ENCODE measurements around the gene CPNE2.

The CPNE2 gene

GRCh38 chr16:57102888-57103851 lies 10.8 kb downstream of the CPNE2 start:
- no peak overlapping the region for H3K27ac ChIP-seq (replicated peaks; ENCODE audit: low read length)
- H3K4me3 ChIP-seq (ENCODE audit: low read length in 2 of 2), result no peak overlapping the region
- peak overlapping the region; percentile 53 for H3K23ac ChIP-seq (ENCODE audit: low read depth, low read length, poor library complexity)
- H2BK120ac ChIP-seq (ENCODE audit: low read depth, low read length), result no peak overlapping the region
- no peak overlapping the region for H2BK12ac ChIP-seq (ENCODE audit: low read length)
- H3K4me2 ChIP-seq (ENCODE audit: insufficient read depth, low read length, poor library complexity, severe bottlenecking), result no peak overlapping the region
- H2AFZ ChIP-seq (ENCODE audit: low read length), result no peak overlapping the region
- no CpG with 5 or more reads among the region's 16 CpGs for WGBS, 2 donors (ENCODE audit: extremely low coverage in 2 of 2, insufficient read length in 2 of 2, insufficient replicate concordance in 1 of 2)
- no peak overlapping the region for H2AK5ac ChIP-seq (ENCODE audit: low read depth, low read length)
- no peak overlapping the region for H3K4ac ChIP-seq (ENCODE audit: low read length)
- H3K27me3 ChIP-seq (ENCODE audit: control insufficient read depth in 3 of 3, insufficient read depth in 3 of 3, low read depth in 1 of 3, low read length in 3 of 3), result no peaks in the 10 kb centered on the region
- H3K9ac ChIP-seq (ENCODE audit: low read depth, low read length, poor library complexity), result peak overlapping the region; percentile 51
- no peak overlapping the region for H3K14ac ChIP-seq (ENCODE audit: low read length)
- H2BK5ac ChIP-seq (ENCODE audit: low read length), result no peak overlapping the region
- DNase-seq (ENCODE audit: low spot score), result no peak
- H3K36me3 ChIP-seq (replicated peaks in 1 of 2; ENCODE audit: control insufficient read depth in 2 of 2, insufficient read depth in 2 of 2, low read length in 2 of 2), result no peaks in the 10 kb centered on the region
- H3K9me3 ChIP-seq (replicated peaks in 1 of 2; ENCODE audit: control insufficient read depth in 2 of 2, insufficient read depth in 1 of 2, low read depth in 1 of 2, low read length in 2 of 2), result no peaks in the 10 kb centered on the region
- H4K8ac ChIP-seq (ENCODE audit: low read depth, low read length), result no peak overlapping the region
- no peaks in the 10 kb centered on the region for H3K79me1 ChIP-seq (ENCODE audit: low read depth, low read length)
- peaks cover 4 to 14% of the 10 kb centered on the region in 2 donors for H3K4me1 ChIP-seq (ENCODE audit: control insufficient read depth in 2 of 2, insufficient read depth in 1 of 2, low read depth in 1 of 2, low read length in 2 of 2)
- H4K91ac ChIP-seq (ENCODE audit: low read depth, low read length, poor library complexity), result no peak overlapping the region
- peak overlapping the region; percentile 74 for H3K18ac ChIP-seq (ENCODE audit: low read length)
- H2BK15ac ChIP-seq (ENCODE audit: low read length), result peak overlapping the region; percentile 99

GRCh38 chr16:57104706-57105105 lies 12.3 kb downstream of the CPNE2 start:
- Histone ChIP-seq H3K4me3 (ENCODE audit: low read length in 2 of 2) (no peak overlapping the region), H2BK5ac (ENCODE audit: low read length) (no peak overlapping the region), H3K9ac (ENCODE audit: low read depth, low read length, poor library complexity) (peak overlapping the region; percentile 39), H3K4me1 (ENCODE audit: control insufficient read depth in 2 of 2, insufficient read depth in 1 of 2, low read depth in 1 of 2, low read length in 2 of 2) (peaks cover 4 to 12% of the 10 kb centered on the region in 2 donors), H3K79me1 (ENCODE audit: low read depth, low read length) (no peaks in the 10 kb centered on the region), H3K23ac (ENCODE audit: low read depth, low read length, poor library complexity) (no peak overlapping the region), H3K4ac (ENCODE audit: low read length) (no peak overlapping the region), H2BK15ac (ENCODE audit: low read length) (no peak overlapping the region), H4K91ac (ENCODE audit: low read depth, low read length, poor library complexity) (no peak overlapping the region), H3K9me3 (replicated peaks in 1 of 2; ENCODE audit: control insufficient read depth in 2 of 2, insufficient read depth in 1 of 2, low read depth in 1 of 2, low read length in 2 of 2) (no peaks in the 10 kb centered on the region), H2BK120ac (ENCODE audit: low read depth, low read length) (no peak overlapping the region), H2AFZ (ENCODE audit: low read length) (no peak overlapping the region), H3K27me3 (ENCODE audit: control insufficient read depth in 3 of 3, insufficient read depth in 3 of 3, low read depth in 1 of 3, low read length in 3 of 3) (no peaks in the 10 kb centered on the region), H3K4me2 (ENCODE audit: insufficient read depth, low read length, poor library complexity, severe bottlenecking) (no peak overlapping the region), H4K8ac (ENCODE audit: low read depth, low read length) (no peak overlapping the region), H3K14ac (ENCODE audit: low read length) (peak overlapping the region; percentile 11), H2AK5ac (ENCODE audit: low read depth, low read length) (no peak overlapping the region), H3K27ac (replicated peaks; ENCODE audit: low read length) (no peak overlapping the region), H3K36me3 (replicated peaks in 1 of 2; ENCODE audit: control insufficient read depth in 2 of 2, insufficient read depth in 2 of 2, low read length in 2 of 2) (no peaks in the 10 kb centered on the region), H3K18ac (ENCODE audit: low read length) (peak overlapping the region; percentile 70), H2BK12ac (ENCODE audit: low read length) (no peak overlapping the region)
- WGBS, 2 donors (ENCODE audit: extremely low coverage in 2 of 2, insufficient read length in 2 of 2, insufficient replicate concordance in 1 of 2), result no CpG with 5 or more reads among the region's 3 CpGs
- no peak for DNase-seq (ENCODE audit: low spot score)

DNA sequence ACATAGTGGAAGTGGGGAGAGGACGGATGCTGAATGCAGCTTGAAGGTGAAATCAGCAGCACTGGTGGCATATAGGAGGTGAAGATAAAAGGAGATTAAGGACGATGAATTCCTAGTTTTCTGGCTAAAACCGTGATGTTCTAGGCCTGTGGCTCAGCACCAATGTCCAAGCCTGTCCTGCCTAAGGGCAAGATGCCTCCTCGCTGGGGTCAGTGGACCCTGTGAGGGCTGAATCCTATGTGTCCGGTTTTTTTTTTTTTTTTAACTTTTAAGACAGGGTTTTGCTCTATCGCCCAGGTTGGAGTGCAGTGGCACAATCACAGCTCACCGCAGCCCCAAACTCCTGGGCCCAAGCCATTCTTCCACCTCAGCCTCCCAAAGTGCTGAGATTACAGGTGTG lies 12.8 kb downstream of the CPNE2 start:
- Histone ChIP-seq H2AFZ (ENCODE audit: low read length) (no peak overlapping the region), H3K27me3 (ENCODE audit: control insufficient read depth in 3 of 3, insufficient read depth in 3 of 3, low read depth in 1 of 3, low read length in 3 of 3) (no peaks in the 10 kb centered on the region), H3K4ac (ENCODE audit: low read length) (no peak overlapping the region), H3K4me3 (ENCODE audit: low read length in 2 of 2) (no peak overlapping the region), H2BK120ac (ENCODE audit: low read depth, low read length) (no peak overlapping the region), H3K9me3 (replicated peaks in 1 of 2; ENCODE audit: control insufficient read depth in 2 of 2, insufficient read depth in 1 of 2, low read depth in 1 of 2, low read length in 2 of 2) (no peaks in the 10 kb centered on the region), H3K18ac (ENCODE audit: low read length) (peak overlapping the region; percentile 70), H2BK15ac (ENCODE audit: low read length) (no peak overlapping the region), H2AK5ac (ENCODE audit: low read depth, low read length) (no peak overlapping the region), H3K4me2 (ENCODE audit: insufficient read depth, low read length, poor library complexity, severe bottlenecking) (no peak overlapping the region), H2BK5ac (ENCODE audit: low read length) (no peak overlapping the region), H2BK12ac (ENCODE audit: low read length) (no peak overlapping the region), H3K27ac (replicated peaks; ENCODE audit: low read length) (no peak overlapping the region), H3K79me1 (ENCODE audit: low read depth, low read length) (no peaks in the 10 kb centered on the region), H3K23ac (ENCODE audit: low read depth, low read length, poor library complexity) (no peak overlapping the region), H3K14ac (ENCODE audit: low read length) (no peak overlapping the region), H3K4me1 (ENCODE audit: control insufficient read depth in 2 of 2, insufficient read depth in 1 of 2, low read depth in 1 of 2, low read length in 2 of 2) (peaks cover 4 to 12% of the 10 kb centered on the region in 2 donors), H3K36me3 (replicated peaks in 1 of 2; ENCODE audit: control insufficient read depth in 2 of 2, insufficient read depth in 2 of 2, low read length in 2 of 2) (no peaks in the 10 kb centered on the region), H4K8ac (ENCODE audit: low read depth, low read length) (no peak overlapping the region), H3K9ac (ENCODE audit: low read depth, low read length, poor library complexity) (no peak overlapping the region), H4K91ac (ENCODE audit: low read depth, low read length, poor library complexity) (no peak overlapping the region)
- DNase-seq (ENCODE audit: low spot score), result no peak
- no CpG with 5 or more reads among the region's 7 CpGs for WGBS, 2 donors (ENCODE audit: extremely low coverage in 2 of 2, insufficient read length in 2 of 2, insufficient replicate concordance in 1 of 2)

- H3K27me3 ChIP-seq (ENCODE audit: control insufficient read depth in 3 of 3, insufficient read depth in 3 of 3, low read depth in 1 of 3, low read length in 3 of 3), result no peaks in the 10 kb centered on the region
- no peak overlapping the region for H3K4me3 ChIP-seq (ENCODE audit: low read length in 2 of 2)
- no peak overlapping the region for H2AFZ ChIP-seq (ENCODE audit: low read length)
- no peaks in the 10 kb centered on the region for H3K79me1 ChIP-seq (ENCODE audit: low read depth, low read length)
- H2BK15ac ChIP-seq (ENCODE audit: low read length), result no peak overlapping the region
- H4K8ac ChIP-seq (ENCODE audit: low read depth, low read length), result no peak overlapping the region
- H2BK120ac ChIP-seq (ENCODE audit: low read depth, low read length), result no peak overlapping the region
- no peak overlapping the region for H3K23ac ChIP-seq (ENCODE audit: low read depth, low read length, poor library complexity)
- H3K14ac ChIP-seq (ENCODE audit: low read length), result no peak overlapping the region
- peaks cover 4 to 12% of the 10 kb centered on the region in 2 donors for H3K4me1 ChIP-seq (ENCODE audit: control insufficient read depth in 2 of 2, insufficient read depth in 1 of 2, low read depth in 1 of 2, low read length in 2 of 2)
- WGBS, 2 donors (ENCODE audit: extremely low coverage in 2 of 2, insufficient read length in 2 of 2, insufficient replicate concordance in 1 of 2), result no CpG with 5 or more reads among the region's 2 CpGs
- no peak overlapping the region for H2BK5ac ChIP-seq (ENCODE audit: low read length)
- H3K36me3 ChIP-seq (replicated peaks in 1 of 2; ENCODE audit: control insufficient read depth in 2 of 2, insufficient read depth in 2 of 2, low read length in 2 of 2), result no peaks in the 10 kb centered on the region
- no peak overlapping the region for H3K4ac ChIP-seq (ENCODE audit: low read length)
- H3K9ac ChIP-seq (ENCODE audit: low read depth, low read length, poor library complexity), result no peak overlapping the region
- H3K18ac ChIP-seq (ENCODE audit: low read length), result peak overlapping the region; percentile 5
- no peak overlapping the region for H2BK12ac ChIP-seq (ENCODE audit: low read length)
- H3K4me2 ChIP-seq (ENCODE audit: insufficient read depth, low read length, poor library complexity, severe bottlenecking), result no peak overlapping the region
- H2AK5ac ChIP-seq (ENCODE audit: low read depth, low read length), result no peak overlapping the region
- DNase-seq (ENCODE audit: low spot score), result no peak
- H4K91ac ChIP-seq (ENCODE audit: low read depth, low read length, poor library complexity), result no peak overlapping the region
- H3K27ac ChIP-seq (replicated peaks; ENCODE audit: low read length), result no peak overlapping the region
- no peaks in the 10 kb centered on the region for H3K9me3 ChIP-seq (replicated peaks in 1 of 2; ENCODE audit: control insufficient read depth in 2 of 2, insufficient read depth in 1 of 2, low read depth in 1 of 2, low read length in 2 of 2)
These were observed 14.4 kb downstream of the CPNE2 start for GRCh38 chr16:57106767-57107166.

All from neuronal stem cell (in vitro differentiated cells).